ENCODE data around the gene REXO5.

DNA sequence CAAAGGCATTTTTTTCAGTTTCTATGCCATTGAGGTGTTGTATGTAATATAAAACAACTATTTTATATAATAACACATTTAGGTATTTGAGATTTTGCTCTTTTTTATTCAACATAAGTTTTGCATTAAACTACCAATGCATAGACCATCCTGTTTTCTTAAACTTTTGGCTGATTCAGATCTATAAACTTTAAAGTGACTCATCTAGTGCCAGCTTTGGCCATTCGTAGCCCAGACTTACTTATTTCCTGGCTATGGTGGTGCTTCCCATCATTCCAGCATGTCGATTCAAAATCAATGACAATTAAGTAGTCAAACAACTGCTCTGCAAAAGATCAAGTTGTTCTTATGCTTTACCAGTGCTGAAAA is 3.2 kb upstream of the REXO5 start:
- no peak for TF ChIP-seq ZFX (IDR thresholded peaks at IDR 0.05; ENCODE audit: borderline replicate concordance)
- TF ChIP-seq, protein P1, sequence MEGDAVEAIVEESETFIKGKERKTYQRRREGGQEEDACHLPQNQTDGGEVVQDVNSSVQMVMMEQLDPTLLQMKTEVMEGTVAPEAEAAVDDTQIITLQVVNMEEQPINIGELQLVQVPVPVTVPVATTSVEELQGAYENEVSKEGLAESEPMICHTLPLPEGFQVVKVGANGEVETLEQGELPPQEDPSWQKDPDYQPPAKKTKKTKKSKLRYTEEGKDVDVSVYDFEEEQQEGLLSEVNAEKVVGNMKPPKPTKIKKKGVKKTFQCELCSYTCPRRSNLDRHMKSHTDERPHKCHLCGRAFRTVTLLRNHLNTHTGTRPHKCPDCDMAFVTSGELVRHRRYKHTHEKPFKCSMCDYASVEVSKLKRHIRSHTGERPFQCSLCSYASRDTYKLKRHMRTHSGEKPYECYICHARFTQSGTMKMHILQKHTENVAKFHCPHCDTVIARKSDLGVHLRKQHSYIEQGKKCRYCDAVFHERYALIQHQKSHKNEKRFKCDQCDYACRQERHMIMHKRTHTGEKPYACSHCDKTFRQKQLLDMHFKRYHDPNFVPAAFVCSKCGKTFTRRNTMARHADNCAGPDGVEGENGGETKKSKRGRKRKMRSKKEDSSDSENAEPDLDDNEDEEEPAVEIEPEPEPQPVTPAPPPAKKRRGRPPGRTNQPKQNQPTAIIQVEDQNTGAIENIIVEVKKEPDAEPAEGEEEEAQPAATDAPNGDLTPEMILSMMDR (IDR thresholded peaks at IDR 0.05) = no peak

Data from 22Rv1 (cell line).